NT2/D1 (cell line): Measurements from ENCODE around the gene ADGRG2.

Experiments used
- DNase-seq: peaks from one replicate; pipeline ENCODE4 v3.0.0-alpha.2; 2011; ENCODE audit warnings: low read depth, low spot score
- H3K27me3 ChIP-seq: 2 replicates; pipeline ENCODE4 v1.6.0; 2011; ENCODE audit warnings: mild to moderate bottlenecking; ENCODE audit not compliant: insufficient read length, insufficient read depth
- H3K36me3 ChIP-seq: 2 replicates; pipeline ENCODE4 v1.6.1; 2011; ENCODE audit warnings: mild to moderate bottlenecking, low read length, mixed read lengths; ENCODE audit not compliant: insufficient read depth, insufficient read length
- H3K4me1 ChIP-seq: 2 replicates; pipeline ENCODE4 v1.5.1; 2011; ENCODE audit not compliant: insufficient read depth, insufficient read length
- H3K4me3 ChIP-seq: 2 replicates; pipeline ENCODE4 v1.5.1; 2011; ENCODE audit warnings: low read depth; ENCODE audit not compliant: insufficient read length
- H3K9ac ChIP-seq: 2 replicates; pipeline ENCODE4 v1.6.0; 2011; ENCODE audit warnings: low read depth; ENCODE audit not compliant: insufficient read length
- H3K9me3 ChIP-seq: 2 replicates; pipeline ENCODE4 v1.5.1; 2011; ENCODE audit warnings: mild to moderate bottlenecking, low read length; ENCODE audit not compliant: insufficient read depth
- SUZ12 ChIP-seq: IDR thresholded peaks from 2 replicates; pipeline ENCODE4 v1.6.1; 2011; ENCODE audit not compliant: insufficient read length, insufficient read depth; ENCODE audit errors: extremely low read depth
- YY1 ChIP-seq: IDR thresholded peaks from 2 replicates; pipeline ENCODE4 v1.6.1; 2011; ENCODE audit not compliant: insufficient read length, insufficient read depth
- ZNF274 ChIP-seq: IDR thresholded peaks from 2 replicates; pipeline ENCODE4 v1.6.1; 2011; ENCODE audit warnings: mild to moderate bottlenecking, low read depth, low read length

ADGRG2 gene

GRCh38 chrX:19107035-19107434 is 15.2 kb downstream of the ADGRG2 start:
- H3K36me3 ChIP-seq = no peaks in the 10 kb centered on the region
- H3K4me1 ChIP-seq = peaks cover 2% of the 10 kb centered on the region
- H3K27me3 ChIP-seq = peaks cover 20% of the 10 kb centered on the region
- H3K9me3 ChIP-seq = no peaks in the 10 kb centered on the region
- H3K4me3 ChIP-seq = no peak overlapping the region
- no peak overlapping the region for H3K9ac ChIP-seq
- TF ChIP-seq ZNF274 (no peak), YY1 (no peak), SUZ12 (no peak)
- peak; percentile 83 for DNase-seq

GRCh38 chrX:19100586-19100985 is 21.7 kb downstream of the ADGRG2 start:
- no peaks in the 10 kb centered on the region for H3K36me3 ChIP-seq
- H3K4me1 ChIP-seq = no peaks in the 10 kb centered on the region
- H3K27me3 ChIP-seq = no peaks in the 10 kb centered on the region
- no peak for DNase-seq
- TF ChIP-seq ZNF274 (no peak), YY1 (no peak), SUZ12 (no peak)
- H3K9me3 ChIP-seq = peaks cover 7% of the 10 kb centered on the region; the same call in 1 of the 2 replicates
- H3K4me3 ChIP-seq = no peak overlapping the region
- no peak overlapping the region for H3K9ac ChIP-seq

- DNase-seq = no peak
- Histone ChIP-seq H3K36me3 (no peaks in the 10 kb centered on the region), H3K27me3 (no peaks in the 10 kb centered on the region), H3K9ac (no peak overlapping the region), H3K4me3 (no peak overlapping the region), H3K4me1 (no peaks in the 10 kb centered on the region), H3K9me3 (peaks cover 7% of the 10 kb centered on the region; the same call in 1 of the 2 replicates)
- TF ChIP-seq ZNF274 = no peak
- no peak for TF ChIP-seq YY1
- TF ChIP-seq SUZ12 = no peak
These were observed 24.6 kb downstream of the ADGRG2 start for GRCh38 chrX:19097553-19098283.

- H3K9ac ChIP-seq = no peak overlapping the region
These were observed 25.7 kb downstream of the ADGRG2 start for GRCh38 chrX:19096586-19096985.

GRCh38 chrX:19094654-19095053 is 27.6 kb downstream of the ADGRG2 start:
- H3K4me3 ChIP-seq = no peak overlapping the region
- TF ChIP-seq SUZ12 (no peak), ZNF274 (no peak), YY1 (no peak)
- H3K9me3 ChIP-seq = peaks cover 22% of the 10 kb centered on the region
- no peaks in the 10 kb centered on the region for H3K36me3 ChIP-seq
- DNase-seq = no peak
- no peak overlapping the region for H3K9ac ChIP-seq
- no peaks in the 10 kb centered on the region for H3K4me1 ChIP-seq
- no peaks in the 10 kb centered on the region for H3K27me3 ChIP-seq

More at GRCh38 chrX:19096586-19096985, 25.7 kb downstream of the ADGRG2 start:
- no peaks in the 10 kb centered on the region for H3K27me3 ChIP-seq
- H3K36me3 ChIP-seq = no peaks in the 10 kb centered on the region
- no peaks in the 10 kb centered on the region for H3K4me1 ChIP-seq
- no peak overlapping the region for H3K4me3 ChIP-seq
- no peak for DNase-seq
- peaks cover 7% of the 10 kb centered on the region; the same call in 1 of the 2 replicates for H3K9me3 ChIP-seq
- TF ChIP-seq SUZ12 = no peak
- no peak for TF ChIP-seq ZNF274
- TF ChIP-seq YY1 = no peak

- DNase-seq = no peak
- Histone ChIP-seq H3K36me3 (no peaks in the 10 kb centered on the region), H3K4me1 (no peaks in the 10 kb centered on the region)
These were observed 30.7 kb downstream of the ADGRG2 start for GRCh38 chrX:19091596-19091995.

GRCh38 chrX:19089555-19090040 is 32.7 kb downstream of the ADGRG2 start:
- H3K9me3 ChIP-seq = peaks cover 28% of the 10 kb centered on the region
- no peak for DNase-seq
- no peaks in the 10 kb centered on the region for H3K27me3 ChIP-seq
- no peaks in the 10 kb centered on the region for H3K4me1 ChIP-seq
- H3K36me3 ChIP-seq = no peaks in the 10 kb centered on the region
- H3K4me3 ChIP-seq = no peak overlapping the region
- TF ChIP-seq SUZ12 (no peak), ZNF274 (no peak), YY1 (no peak)
- no peak overlapping the region for H3K9ac ChIP-seq

More at GRCh38 chrX:19091596-19091995, 30.7 kb downstream of the ADGRG2 start:
- no peaks in the 10 kb centered on the region for H3K27me3 ChIP-seq
- no peak overlapping the region for H3K4me3 ChIP-seq
- TF ChIP-seq ZNF274 = no peak
- no peak for TF ChIP-seq YY1
- TF ChIP-seq SUZ12 = no peak
- H3K9ac ChIP-seq = no peak overlapping the region
- H3K9me3 ChIP-seq = peaks cover 28% of the 10 kb centered on the region

- no peak overlapping the region for H3K4me3 ChIP-seq
- H3K4me1 ChIP-seq = no peaks in the 10 kb centered on the region
- no peaks in the 10 kb centered on the region for H3K36me3 ChIP-seq
- TF ChIP-seq ZNF274 = no peak
- TF ChIP-seq SUZ12 = no peak
- no peak for TF ChIP-seq YY1
- H3K9me3 ChIP-seq = peaks cover 28% of the 10 kb centered on the region
- DNase-seq = no peak
- no peaks in the 10 kb centered on the region for H3K27me3 ChIP-seq
- H3K9ac ChIP-seq = no peak overlapping the region
These were observed 36.0 kb downstream of the ADGRG2 start for GRCh38 chrX:19086102-19086772.
